IPS-15b (cell line): Measurements from ENCODE around the gene LASP1.
"Not testable (repeated sequence)": the region's sequence is repeated elsewhere in the genome, so short reads cannot be mapped to it uniquely, and the experiment has no call there.

ENCODE experiments used
- H3K27me3 ChIP-seq: one replicate; pipeline ENCODE4 v1.6.1; 2013; ENCODE audit warnings: low read length; ENCODE audit not compliant: control insufficient read depth, insufficient read depth
- H3K36me3 ChIP-seq: one replicate; pipeline ENCODE4 v1.6.1; 2013; ENCODE audit warnings: low read length; ENCODE audit not compliant: control insufficient read depth, insufficient read depth
- H3K4me1 ChIP-seq: one replicate; pipeline ENCODE4 v1.6.1; 2013; ENCODE audit warnings: mild to moderate bottlenecking, low read length; ENCODE audit not compliant: control insufficient read depth, insufficient read depth
- H3K4me3 ChIP-seq: one replicate; pipeline ENCODE4 v1.5.1; 2013; ENCODE audit warnings: low read depth, low read length
- H3K9ac ChIP-seq: one replicate; pipeline ENCODE4 v1.6.1; 2013; ENCODE audit warnings: low read depth, mild to moderate bottlenecking, low read length
- H3K9me3 ChIP-seq: one replicate; pipeline ENCODE4 v1.6.1; 2013; ENCODE audit warnings: mild to moderate bottlenecking, low read length; ENCODE audit not compliant: control insufficient read depth, insufficient read depth

Gene LASP1

GRCh38 chr17:38855101-38855714, 14.7 kb upstream of the LASP1 start:
- not testable (repeated sequence) for H3K4me1 ChIP-seq, H3K4me3 ChIP-seq, H3K9me3 ChIP-seq, H3K9ac ChIP-seq, H3K27me3 ChIP-seq
- peaks cover 30% of the 10 kb centered on the region for H3K36me3 ChIP-seq

DNA sequence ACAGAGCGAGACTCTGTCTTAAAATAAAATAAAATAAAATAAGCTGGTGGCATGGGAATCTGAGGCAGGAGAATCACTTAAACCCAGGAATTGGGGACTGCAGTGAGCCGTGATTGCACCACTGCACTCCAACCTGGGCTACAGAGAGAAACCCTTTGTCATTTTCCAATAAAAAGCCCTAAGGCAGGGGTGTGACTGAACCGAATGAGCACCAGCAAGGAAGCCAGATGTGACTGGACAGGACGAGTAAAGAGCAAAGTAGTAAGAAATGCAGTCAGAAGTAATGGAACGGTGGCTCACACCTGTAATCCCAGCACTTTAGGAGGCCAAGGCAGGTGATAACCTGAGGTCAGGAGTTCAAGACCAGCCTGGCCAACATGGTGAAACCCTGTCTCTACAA, 12.6 kb upstream of the LASP1 start:
- H3K36me3 ChIP-seq = peaks cover 11% of the 10 kb centered on the region
- no peaks in the 10 kb centered on the region for H3K4me1 ChIP-seq
- no peak overlapping the region for H3K4me3 ChIP-seq
- no peaks in the 10 kb centered on the region for H3K27me3 ChIP-seq
- no peaks in the 10 kb centered on the region for H3K9me3 ChIP-seq
- no peak overlapping the region for H3K9ac ChIP-seq

DNA sequence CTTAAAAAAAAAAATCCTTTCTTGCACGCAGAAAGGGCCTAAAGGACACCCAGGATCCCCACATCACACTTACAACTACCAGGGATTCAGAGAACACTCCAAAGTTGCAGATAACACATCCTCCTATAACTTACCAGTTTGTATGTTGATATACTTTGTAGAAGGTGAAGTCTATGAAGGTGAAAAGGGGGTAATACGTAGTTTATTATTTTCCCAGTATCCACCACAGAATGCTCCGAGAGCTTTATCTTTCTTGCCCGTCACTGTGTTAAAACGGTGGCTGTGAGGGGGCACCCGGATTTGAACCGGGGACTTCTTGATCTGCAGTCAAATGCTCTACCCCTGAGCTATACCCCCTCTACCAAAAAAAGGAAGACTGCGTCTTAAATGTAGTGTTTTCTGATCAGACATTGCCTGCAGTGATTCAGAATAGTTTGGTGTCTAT, 8.4 kb upstream of the LASP1 start:
- no peaks in the 10 kb centered on the region for H3K4me1 ChIP-seq
- H3K27me3 ChIP-seq = no peaks in the 10 kb centered on the region
- H3K4me3 ChIP-seq = no peak overlapping the region
- no peaks in the 10 kb centered on the region for H3K36me3 ChIP-seq
- no peak overlapping the region for H3K9ac ChIP-seq
- no peaks in the 10 kb centered on the region for H3K9me3 ChIP-seq

DNA sequence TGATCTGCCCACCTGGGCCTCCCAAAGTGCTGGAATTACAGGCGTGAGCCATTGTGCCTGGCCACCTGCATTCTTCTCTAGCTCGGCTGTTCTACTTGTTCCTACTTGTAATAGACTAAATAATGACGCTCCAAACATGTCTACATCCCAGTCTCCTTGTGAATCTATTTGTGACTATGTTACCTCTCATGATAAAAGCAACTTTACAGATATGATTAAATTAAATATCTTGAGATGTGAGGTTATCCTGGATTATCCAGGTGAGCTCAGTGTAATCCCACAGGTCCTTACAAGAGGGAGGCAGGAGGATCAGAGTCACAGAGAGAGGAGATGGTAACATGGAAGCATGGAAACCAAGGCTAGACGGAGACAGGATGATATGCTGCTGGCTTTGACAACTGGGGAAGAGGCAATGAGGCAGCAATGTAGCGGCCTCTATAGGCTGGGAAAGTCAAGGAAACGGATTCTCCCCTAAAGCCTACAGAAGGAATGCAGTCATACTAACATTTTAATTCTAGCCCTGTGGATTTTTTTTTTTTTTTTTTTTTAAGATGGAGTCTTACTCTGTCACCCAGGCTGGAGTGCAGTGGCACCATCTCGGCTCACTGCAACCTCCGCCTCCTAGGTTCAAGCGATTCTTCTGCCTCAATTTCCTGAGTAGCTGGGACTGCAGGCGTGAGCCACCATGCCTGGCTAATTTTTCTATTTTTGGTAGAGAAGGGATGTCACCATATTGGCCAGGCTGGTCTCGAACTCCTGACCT, 5.0 kb upstream of the LASP1 start:
- H3K9ac ChIP-seq = no peak overlapping the region
- H3K36me3 ChIP-seq = no peaks in the 10 kb centered on the region
- H3K9me3 ChIP-seq = no peaks in the 10 kb centered on the region
- H3K4me3 ChIP-seq = no peak overlapping the region
- no peaks in the 10 kb centered on the region for H3K4me1 ChIP-seq
- H3K27me3 ChIP-seq = no peaks in the 10 kb centered on the region

GRCh38 chr17:38867179-38867967, 2.5 kb upstream of the LASP1 start:
- Histone ChIP-seq H3K4me1 (peaks cover 9% of the 10 kb centered on the region), H3K27me3 (no peaks in the 10 kb centered on the region), H3K36me3 (no peaks in the 10 kb centered on the region), H3K4me3 (peak overlapping the region; percentile 90), H3K9ac (peak overlapping the region; percentile 76), H3K9me3 (no peaks in the 10 kb centered on the region)

- Histone ChIP-seq H3K9ac (peak overlapping the region; percentile 76), H3K27me3 (no peaks in the 10 kb centered on the region), H3K36me3 (no peaks in the 10 kb centered on the region), H3K4me1 (peaks cover 14% of the 10 kb centered on the region), H3K4me3 (peak overlapping the region; percentile 90), H3K9me3 (no peaks in the 10 kb centered on the region)
Measured at GRCh38 chr17:38867968-38868816, 1.7 kb upstream of the LASP1 start.

- peak overlapping the region; percentile 90 for H3K4me3 ChIP-seq
- H3K9me3 ChIP-seq = no peaks in the 10 kb centered on the region
- no peaks in the 10 kb centered on the region for H3K36me3 ChIP-seq
- peak overlapping the region; percentile 92 for H3K9ac ChIP-seq
- peaks cover 16% of the 10 kb centered on the region for H3K4me1 ChIP-seq
- no peaks in the 10 kb centered on the region for H3K27me3 ChIP-seq
Measured at GRCh38 chr17:38868817-38869525, 887 bp upstream of the LASP1 start.

DNA sequence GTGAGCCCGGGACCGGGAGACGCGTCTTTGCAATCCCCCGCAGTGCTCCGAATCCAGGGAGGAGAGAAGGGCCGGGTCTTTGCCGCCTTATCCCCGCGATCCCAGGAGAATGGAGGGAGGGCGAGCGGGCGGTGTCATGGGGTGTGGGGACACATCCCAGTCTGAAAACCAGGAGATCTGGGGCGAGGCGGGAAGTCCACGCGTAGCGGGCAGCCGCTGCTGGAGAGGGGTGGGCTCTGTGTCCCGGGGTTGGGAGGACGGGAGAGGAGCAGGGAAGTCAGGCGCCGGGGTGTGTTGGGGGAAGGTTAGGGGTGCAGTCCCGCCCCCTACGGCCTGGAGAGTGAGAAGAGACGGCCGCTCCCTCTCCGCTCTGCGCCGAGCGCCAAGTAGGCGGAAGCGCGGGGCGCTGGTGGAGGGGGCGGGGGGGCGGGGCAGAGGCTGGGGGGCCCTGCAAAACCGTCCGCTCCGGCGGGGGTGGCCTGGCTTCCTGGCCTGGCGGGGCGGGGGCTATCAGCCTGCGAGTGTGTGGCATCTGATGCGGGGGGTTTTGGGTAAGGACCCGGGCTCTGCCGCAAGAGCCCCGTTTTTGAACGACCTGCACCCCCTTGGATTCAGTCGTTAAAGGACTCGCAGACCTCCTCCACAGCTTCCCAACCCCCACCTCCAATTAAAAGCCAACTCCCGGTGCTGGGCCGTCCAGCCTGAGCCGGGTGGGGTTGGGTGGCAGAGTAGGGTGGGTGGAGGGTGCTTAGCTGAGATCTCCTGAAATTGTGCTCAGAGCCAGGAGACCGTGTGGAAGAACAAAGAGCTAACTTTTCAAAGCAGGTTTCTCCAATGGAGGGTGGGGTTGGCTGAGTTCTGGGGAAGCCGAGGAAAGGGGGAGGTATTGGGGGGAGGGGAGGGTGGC, 654 bp downstream of the LASP1 start:
- Histone ChIP-seq H3K9ac (peak overlapping the region; percentile 87), H3K4me1 (peaks cover 16% of the 10 kb centered on the region), H3K9me3 (no peaks in the 10 kb centered on the region), H3K4me3 (peak overlapping the region; percentile 90), H3K36me3 (no peaks in the 10 kb centered on the region), H3K27me3 (no peaks in the 10 kb centered on the region)

DNA sequence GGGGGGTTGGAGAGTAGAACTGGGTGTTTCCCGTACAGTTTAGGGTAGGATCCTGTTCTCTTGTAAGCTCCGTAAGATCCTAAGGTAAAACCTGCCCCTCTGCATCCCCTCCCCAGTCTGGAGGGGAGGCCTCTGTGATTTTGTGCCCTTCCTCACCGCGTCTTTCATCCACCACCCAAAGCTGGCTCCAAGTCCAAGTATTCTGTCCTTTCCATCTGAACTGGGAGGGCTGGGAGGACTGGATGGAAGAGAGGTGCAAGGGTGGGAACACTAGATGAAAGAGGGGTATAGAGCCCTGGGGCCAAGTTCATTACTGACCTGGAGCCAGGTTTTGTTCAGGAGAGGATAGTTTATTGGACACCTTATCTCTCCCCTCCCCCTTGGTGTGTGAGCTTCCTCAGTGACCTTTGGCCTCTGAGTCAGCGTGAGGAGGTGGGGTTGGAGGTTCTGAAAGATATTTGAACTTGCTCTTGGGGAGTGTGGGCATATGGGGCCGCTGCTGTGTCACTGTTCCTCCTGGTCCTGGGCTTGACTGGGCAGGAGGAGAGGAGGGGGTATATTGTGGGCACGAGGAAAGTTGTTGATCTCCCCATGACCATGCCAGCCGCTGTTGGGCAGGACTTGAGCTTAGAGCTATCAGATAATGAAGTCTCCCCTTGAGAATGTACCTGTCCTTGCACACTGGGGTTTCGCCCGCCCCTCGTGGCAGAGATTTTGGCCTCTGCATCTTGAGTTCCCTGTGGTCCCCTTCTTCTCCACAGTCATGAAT, 1.6 kb downstream of the LASP1 start:
- H3K4me3 ChIP-seq = peak overlapping the region; percentile 86
- H3K9ac ChIP-seq = peak overlapping the region; percentile 73
- peaks cover 16% of the 10 kb centered on the region for H3K4me1 ChIP-seq
- H3K36me3 ChIP-seq = no peaks in the 10 kb centered on the region
- H3K9me3 ChIP-seq = no peaks in the 10 kb centered on the region
- no peaks in the 10 kb centered on the region for H3K27me3 ChIP-seq
